Activated B cell treated with CpG ODN at 0.5 μM for 24 hours (primary cell): Measurements from ENCODE around the gene ZIC4. TPM values are rescaled to one million over a fixed set of nuclear protein-coding genes. Genes with fewer than 3 reads are reported as not detected.

Experiments
- ATAC-seq: fragments of 200-7000 bp; cut with Tn5 transposase; one replicate; pipeline ENCODE4 v1.10.0; 2021; ENCODE audit warnings: low read depth, mild to moderate bottlenecking, moderate library complexity
- CTCF ChIA-PET: fragments of 350-600 bp; sonication (Branson Sonifier 250); formaldehyde crosslinking; loops from one replicate; lab custom pipeline; 2021; ENCODE audit warnings: antibody characterized with exemption; lab: Charles Lee
- POLR2A ChIA-PET: fragments of 350-600 bp; sonication (Branson Sonifier 250); formaldehyde crosslinking; loops from one replicate; lab custom pipeline; 2021; ENCODE audit warnings: antibody characterized with exemption; lab: Charles Lee
- DNase-seq: peaks from one replicate; pipeline ENCODE4 v3.0.0; 2022
- H3K27ac Mint-ChIP-seq: one replicate; pipeline ENCODE4 v1.8.0; 2020; ENCODE audit warnings: mixed read lengths
- H3K27me3 Mint-ChIP-seq: one replicate; pipeline ENCODE4 v1.8.0; 2021; ENCODE audit warnings: mixed read lengths
- H3K36me3 Mint-ChIP-seq: one replicate; pipeline ENCODE4 v1.8.0; 2021; ENCODE audit warnings: low read depth, mixed read lengths
- H3K4me1 Mint-ChIP-seq: one replicate; pipeline ENCODE4 v1.8.0; 2021; ENCODE audit warnings: mixed read lengths
- H3K4me3 Mint-ChIP-seq: one replicate; pipeline ENCODE4 v1.8.0; 2020; ENCODE audit warnings: mild to moderate bottlenecking, mixed read lengths
- H3K9me3 Mint-ChIP-seq: one replicate; pipeline ENCODE4 v1.8.0; 2020; ENCODE audit warnings: mixed read lengths
- CTCF ChIP-seq: fragments of 200-600 bp; IDR thresholded peaks from one replicate; pipeline ENCODE4 v1.8.0; 2022; ENCODE audit warnings: antibody characterized with exemption, mild to moderate bottlenecking
- intact Hi-C: fragments of 100-400 bp; cut with micrococcal nuclease; formaldehyde crosslinking; loops from one replicate; pipeline ENCODE4 v1.15.1; 2024
- total RNA-seq: library from RNA; stranded (reverse); gene quantifications from 2 replicates; pipeline ENCODE4 v1.2.3, GENCODE V29; 2022

ZIC4 gene
- total RNA-seq, 1 donor from 2014 or later, result not detected

DNA sequence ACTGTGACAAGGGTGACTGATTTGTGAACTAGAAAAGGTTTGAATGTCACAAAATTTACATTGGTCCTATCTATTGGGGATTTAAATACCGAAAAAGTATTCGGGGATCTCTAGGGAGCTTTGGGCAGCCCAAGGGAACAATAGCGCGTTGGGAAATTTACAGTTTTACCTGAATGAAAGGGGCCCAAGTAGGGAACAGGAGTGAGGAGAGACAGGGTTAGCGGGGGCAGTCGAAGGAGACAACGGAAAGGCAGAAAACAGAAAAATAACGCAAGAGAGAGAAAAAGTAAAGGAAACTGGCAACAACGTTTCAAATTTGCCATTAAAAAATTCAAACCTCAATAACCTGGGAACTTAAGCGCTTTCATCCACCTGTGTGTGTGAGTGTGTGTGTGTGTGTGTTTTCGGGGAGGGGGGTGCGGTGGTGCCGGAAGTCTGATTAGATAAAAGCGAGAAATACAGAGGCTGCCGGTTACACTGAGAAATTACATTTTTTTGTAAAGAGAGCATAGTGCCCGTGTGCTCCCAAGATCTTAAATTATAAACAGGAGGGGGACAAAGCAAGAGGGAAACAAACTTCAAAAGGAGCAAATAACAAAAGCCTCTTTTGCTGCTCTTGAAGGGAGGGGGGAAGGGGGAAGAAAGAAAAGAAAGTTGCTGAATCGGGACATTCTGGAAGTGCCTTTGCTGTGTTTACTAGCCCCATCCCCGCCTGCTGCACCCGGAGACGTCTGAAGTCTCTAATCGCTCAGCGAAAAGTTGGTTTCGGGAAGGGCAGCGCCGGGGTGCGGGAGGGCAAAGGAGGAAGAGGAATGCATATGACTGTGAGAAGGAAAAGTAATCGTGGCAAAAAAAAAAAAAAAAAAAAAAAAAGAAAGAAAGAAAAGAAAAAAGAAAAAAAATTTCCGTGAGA is 2.1 kb upstream of the ZIC4 start:
- no peak overlapping the region for H3K4me3 Mint-ChIP-seq
- H3K27me3 Mint-ChIP-seq, result peaks cover 70% of the 10 kb centered on the region
- no peak overlapping the region for H3K27ac Mint-ChIP-seq
- DNase-seq (no peak), ATAC-seq (no peak)
- ChIA-PET POLR2A (interaction anchor here (0.7 kb wide), 1 partner anchor 49 kb away, joined by 10 read pairs; no protein-coding TSS in a partner anchor), CTCF (no interaction called here)
- H3K9me3 Mint-ChIP-seq, result peaks cover 2% of the 10 kb centered on the region
- TF ChIP-seq CTCF, result no peak
- intact Hi-C loops, result no loop called here
- H3K36me3 Mint-ChIP-seq, result no peaks in the 10 kb centered on the region
- peaks cover 29% of the 10 kb centered on the region for H3K4me1 Mint-ChIP-seq

GRCh38 chr3:147407498-147408187 is 1.3 kb upstream of the ZIC4 start:
- Mint-ChIP-seq H3K27me3 (peaks cover 69% of the 10 kb centered on the region), H3K4me1 (peaks cover 24% of the 10 kb centered on the region), H3K27ac (no peak overlapping the region), H3K4me3 (no peak overlapping the region), H3K9me3 (peaks cover 2% of the 10 kb centered on the region), H3K36me3 (no peaks in the 10 kb centered on the region)
- no peak for TF ChIP-seq CTCF
- intact Hi-C loops, result no loop called here
- CTCF ChIA-PET, result no interaction called here
- no peak for ATAC-seq
- no peak for DNase-seq
- POLR2A ChIA-PET, result no interaction called here

DNA sequence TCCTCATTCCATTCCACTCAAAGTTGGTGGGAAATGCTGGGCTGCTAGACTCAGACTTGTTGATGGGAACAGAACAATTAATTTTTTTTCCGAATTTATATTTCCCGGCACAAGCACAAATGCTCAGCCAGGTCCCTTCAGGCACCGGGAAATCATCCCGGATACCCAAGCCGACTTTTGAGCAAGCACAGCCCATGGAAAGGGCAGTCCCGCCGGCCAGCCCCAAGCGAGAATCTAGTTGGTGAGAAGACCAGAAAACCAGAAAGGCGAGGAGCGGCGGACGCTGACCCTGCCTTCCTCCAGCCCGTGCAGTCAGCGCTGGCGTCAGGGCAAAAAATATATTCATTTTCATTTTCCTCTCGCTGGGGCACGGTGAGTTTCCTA is 763 bp upstream of the ZIC4 start:
- no peak for TF ChIP-seq CTCF

GRCh38 chr3:147405231-147406027 is 914 bp downstream of the ZIC4 start:
- DNase-seq, result no peak
- Mint-ChIP-seq H3K9me3 (peaks cover 2% of the 10 kb centered on the region), H3K36me3 (no peaks in the 10 kb centered on the region), H3K4me3 (no peak overlapping the region), H3K27me3 (peaks cover 64% of the 10 kb centered on the region), H3K27ac (no peak overlapping the region), H3K4me1 (peaks cover 4% of the 10 kb centered on the region)
- ChIA-PET CTCF (no interaction called here), POLR2A (no interaction called here)
- TF ChIP-seq CTCF, result no peak
- intact Hi-C loops, result no loop called here
- ATAC-seq, result no peak

More for the DNA sequence above, 763 bp upstream of the ZIC4 start:
- Mint-ChIP-seq H3K27ac (no peak overlapping the region), H3K4me1 (peaks cover 19% of the 10 kb centered on the region), H3K36me3 (no peaks in the 10 kb centered on the region), H3K27me3 (peaks cover 70% of the 10 kb centered on the region), H3K9me3 (peaks cover 2% of the 10 kb centered on the region), H3K4me3 (no peak overlapping the region)
- CTCF ChIA-PET, result no interaction called here
- POLR2A ChIA-PET, result no interaction called here
- ATAC-seq (no peak), DNase-seq (no peak)
- intact Hi-C loops, result no loop called here
